Fibroblast of villous mesenchyme (primary cell): ENCODE results near the gene FOXP3. TPM values are rescaled to one million over a fixed set of nuclear protein-coding genes. Genes with fewer than 3 reads are reported as not detected.

Experiments
- DNase-seq: peaks from one replicate; pipeline ENCODE4 v3.0.0-alpha.2; 2010; ENCODE audit warnings: low read depth
- H3K4me3 ChIP-seq: 2 replicates; pipeline ENCODE4 v1.5.1; 2011; ENCODE audit warnings: low read depth, mild to moderate bottlenecking, low read length
- total RNA-seq: library from RNA; depleted of rRNA; stranded (reverse); fragments of >200 nt; gene quantifications from 2 replicates; pipeline ENCODE4 v1.2.3, GENCODE V29; 2012
- TF ChIP-seq, protein P1 (sequence below): IDR thresholded peaks from 2 replicates; pipeline ENCODE4 v1.5.1; 2012; ENCODE audit warnings: low read depth, mild to moderate bottlenecking, low read length; ENCODE audit not compliant: insufficient read depth

Gene FOXP3
- total RNA-seq, 1 donor: under 0.01 TPM

DNA sequence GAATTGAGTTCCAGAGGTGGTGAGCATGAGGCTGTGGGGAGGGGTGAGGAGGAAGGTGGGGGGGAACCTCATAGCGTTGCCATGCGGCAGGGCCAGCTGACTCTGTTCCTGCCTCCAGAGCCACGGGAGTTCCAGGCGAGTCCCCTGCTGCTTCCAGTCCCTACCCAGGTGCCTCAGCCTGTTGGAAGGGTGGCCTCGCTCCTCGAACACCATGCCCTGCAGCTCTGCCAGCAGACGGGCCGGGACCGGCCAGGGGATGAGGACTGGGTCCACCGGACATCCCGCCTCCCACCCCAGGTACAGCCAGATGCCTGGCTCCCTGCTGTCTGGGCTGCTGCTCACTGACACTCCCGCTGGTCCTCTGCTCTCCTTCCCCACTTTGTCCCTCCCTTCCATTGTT is 21.3 kb downstream of the FOXP3 start:
- TF ChIP-seq, protein P1, sequence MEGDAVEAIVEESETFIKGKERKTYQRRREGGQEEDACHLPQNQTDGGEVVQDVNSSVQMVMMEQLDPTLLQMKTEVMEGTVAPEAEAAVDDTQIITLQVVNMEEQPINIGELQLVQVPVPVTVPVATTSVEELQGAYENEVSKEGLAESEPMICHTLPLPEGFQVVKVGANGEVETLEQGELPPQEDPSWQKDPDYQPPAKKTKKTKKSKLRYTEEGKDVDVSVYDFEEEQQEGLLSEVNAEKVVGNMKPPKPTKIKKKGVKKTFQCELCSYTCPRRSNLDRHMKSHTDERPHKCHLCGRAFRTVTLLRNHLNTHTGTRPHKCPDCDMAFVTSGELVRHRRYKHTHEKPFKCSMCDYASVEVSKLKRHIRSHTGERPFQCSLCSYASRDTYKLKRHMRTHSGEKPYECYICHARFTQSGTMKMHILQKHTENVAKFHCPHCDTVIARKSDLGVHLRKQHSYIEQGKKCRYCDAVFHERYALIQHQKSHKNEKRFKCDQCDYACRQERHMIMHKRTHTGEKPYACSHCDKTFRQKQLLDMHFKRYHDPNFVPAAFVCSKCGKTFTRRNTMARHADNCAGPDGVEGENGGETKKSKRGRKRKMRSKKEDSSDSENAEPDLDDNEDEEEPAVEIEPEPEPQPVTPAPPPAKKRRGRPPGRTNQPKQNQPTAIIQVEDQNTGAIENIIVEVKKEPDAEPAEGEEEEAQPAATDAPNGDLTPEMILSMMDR: no peak
- H3K4me3 ChIP-seq: no peak overlapping the region
- DNase-seq: no peak

DNA sequence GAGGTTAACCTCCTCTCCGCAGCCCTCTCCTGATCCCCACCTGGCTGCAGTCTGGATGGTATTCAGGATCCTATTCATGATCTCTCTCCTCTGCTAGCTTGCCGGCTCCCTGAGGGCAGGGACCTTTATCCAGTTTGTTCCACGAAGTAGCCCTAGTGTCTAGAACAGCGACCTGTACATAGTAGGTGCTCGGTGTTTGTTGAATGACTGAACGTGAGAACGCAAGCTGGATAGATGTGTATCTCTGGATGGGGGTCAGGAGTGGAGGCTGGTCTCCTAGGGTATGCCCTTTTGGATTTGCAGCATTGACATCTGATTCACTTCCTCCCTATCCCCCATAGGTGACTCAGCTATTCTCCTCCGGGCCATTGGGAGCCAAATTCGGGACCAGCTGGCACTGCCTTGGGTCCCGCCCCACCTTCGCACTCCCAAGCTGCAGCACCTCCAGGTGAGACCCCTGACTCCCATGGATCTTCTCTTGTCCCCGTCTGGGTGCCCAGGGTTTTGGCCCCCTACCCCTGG is 21.9 kb downstream of the FOXP3 start:
- no peak for DNase-seq
- TF ChIP-seq, protein P1: no peak
- H3K4me3 ChIP-seq: no peak overlapping the region

DNA sequence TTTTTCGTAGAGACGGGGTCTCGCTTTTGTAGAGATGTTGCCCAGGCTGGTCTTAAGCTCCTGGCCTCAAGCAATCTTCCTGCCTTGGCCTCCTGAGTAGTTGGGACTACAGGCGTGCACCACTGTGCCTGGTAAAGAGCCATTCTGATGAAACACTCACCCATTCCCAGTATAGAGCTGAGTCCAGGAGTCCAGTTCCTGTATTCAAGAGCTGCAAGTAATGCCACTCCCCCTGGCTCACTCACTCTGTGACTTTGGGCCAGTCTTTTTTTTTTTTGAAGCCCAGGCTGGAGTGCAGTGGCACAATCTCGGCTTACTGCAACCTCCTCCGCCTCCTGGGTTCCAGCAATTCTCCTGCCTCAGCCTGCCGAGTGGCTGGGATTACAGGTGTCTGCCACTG is 25.8 kb downstream of the FOXP3 start:
- no peak overlapping the region for H3K4me3 ChIP-seq
- DNase-seq: no peak
- TF ChIP-seq, protein P1: no peak

DNA sequence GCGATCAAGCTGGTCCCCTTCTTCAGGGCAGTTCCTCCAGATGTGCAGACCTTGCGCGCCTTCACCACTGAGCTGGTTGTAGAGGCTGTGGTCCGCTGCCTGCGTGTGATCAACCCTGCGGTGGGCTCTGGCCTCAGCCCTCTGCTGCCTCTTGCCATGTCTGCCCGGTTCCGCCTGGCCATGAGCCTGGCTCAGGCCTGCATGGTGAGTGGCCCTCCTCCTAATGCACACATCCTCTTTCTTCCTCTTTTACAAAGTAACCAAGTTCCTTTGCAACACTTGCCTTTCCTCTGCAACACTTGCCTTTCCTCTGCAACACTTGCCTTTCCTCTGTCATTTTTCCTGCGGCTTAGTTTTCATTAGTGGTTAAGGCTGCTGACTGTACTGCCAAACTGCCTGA is 27.4 kb downstream of the FOXP3 start:
- DNase-seq: no peak
- no peak overlapping the region for H3K4me3 ChIP-seq
- TF ChIP-seq, protein P1: no peak

DNA sequence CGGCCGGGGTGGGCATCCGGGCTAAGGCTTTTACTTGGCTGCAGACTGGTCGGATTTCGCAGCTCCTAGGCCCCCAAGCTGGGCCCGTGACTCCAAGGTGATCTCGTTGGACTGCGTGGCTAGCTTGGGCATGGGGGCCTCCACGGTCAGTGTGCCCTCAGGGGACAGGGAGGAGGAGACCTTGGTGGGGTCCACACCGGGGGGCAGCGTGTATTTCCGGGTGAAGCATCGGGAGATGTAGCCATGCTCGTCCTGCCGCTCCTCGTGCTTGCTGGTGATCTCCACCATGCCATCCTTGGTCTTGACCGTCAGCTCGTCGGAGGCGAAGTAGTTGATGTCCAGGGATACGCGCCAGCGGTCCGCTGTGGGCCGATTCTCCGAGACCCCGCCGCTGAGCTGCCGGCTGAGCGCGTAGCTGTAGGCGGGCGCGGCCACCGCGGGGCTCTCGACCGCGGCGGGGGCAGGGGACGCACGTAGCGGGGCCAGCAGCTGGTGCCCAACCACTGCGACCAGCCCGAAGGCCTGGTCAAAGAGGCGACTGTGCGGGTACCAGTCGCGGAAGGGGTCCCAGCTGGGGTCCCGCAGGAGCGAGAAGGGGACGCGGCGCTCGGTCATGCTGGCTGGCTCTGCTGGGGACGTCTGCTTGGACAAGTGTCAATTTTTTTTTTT is 30.5 kb downstream of the FOXP3 start:
- no peak for DNase-seq
- TF ChIP-seq, protein P1: no peak
- no peak overlapping the region for H3K4me3 ChIP-seq

DNA sequence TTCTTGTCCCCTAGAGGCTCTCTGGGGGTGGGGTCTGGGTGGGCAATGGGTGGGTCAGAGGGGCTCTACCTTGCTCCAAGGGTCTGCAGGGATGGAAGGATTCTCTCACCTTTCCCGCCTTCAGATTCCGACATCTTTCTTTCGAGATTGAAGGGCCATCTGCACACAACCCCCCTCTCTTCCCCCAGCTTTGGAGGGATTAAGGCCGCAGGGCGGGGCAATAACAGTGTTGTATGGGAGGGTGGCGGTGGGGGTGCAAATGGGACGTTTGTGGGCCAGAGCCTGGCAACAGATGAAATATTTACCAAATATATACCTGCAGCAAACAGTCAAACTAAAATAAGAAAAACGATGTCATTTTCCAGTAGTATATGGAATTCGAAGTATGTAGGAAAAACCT is 31.3 kb downstream of the FOXP3 start, which contains the start of gene CACNA1F:
CACNA1F (minus strand) TSS at position 165 of the 400 bp plus-strand sequence; CDS start at position 134, 31 bp downstream.
- no peak within 1 kb of the TSS for H3K4me3 ChIP-seq
- DNase-seq: no peak
- TF ChIP-seq, protein P1: no peak

DNA sequence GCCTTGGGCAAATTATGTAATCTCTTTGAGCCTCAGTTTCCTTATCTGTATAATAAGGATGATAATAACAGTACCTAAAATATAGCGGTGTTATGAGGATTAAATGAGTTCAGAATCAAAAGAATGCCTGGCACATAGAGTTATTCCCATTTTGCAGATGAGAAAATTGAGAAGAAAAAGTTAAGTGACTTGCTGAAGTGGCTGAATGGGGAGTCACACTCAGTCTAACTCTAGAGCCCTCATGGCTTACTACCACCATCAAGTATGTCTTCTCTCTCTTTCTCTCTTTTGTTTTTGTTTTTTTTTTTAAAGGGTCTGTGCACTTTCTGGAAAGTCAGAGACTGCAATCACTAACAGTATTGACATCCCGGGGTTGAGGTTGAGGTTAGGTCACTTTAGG is 32.0 kb downstream of the FOXP3 start:
- TF ChIP-seq, protein P1: no peak
- no peak overlapping the region for H3K4me3 ChIP-seq
- DNase-seq: no peak
